ACC112 (cell line): ENCODE measurements around the gene PLCL1.

Source experiments
- H2AFZ ChIP-seq: fragments of 200-600 bp; sonication (generic); one replicate; pipeline ENCODE4 v1.6.0; 2017; ENCODE audit warnings: antibody characterized with exemption, low read length; ENCODE audit not compliant: unreplicated experiment
- H3K27ac ChIP-seq: fragments of 200-600 bp; sonication (generic); 2 replicates; pipeline ENCODE4 v1.5.1; 2014; ENCODE audit warnings: low read depth, mild to moderate bottlenecking, antibody characterized with exemption, low read length, moderate library complexity
- H3K27me3 ChIP-seq: fragments of 200-600 bp; sonication (generic); 2 replicates; pipeline ENCODE4 v1.6.1; 2014; ENCODE audit warnings: mild to moderate bottlenecking, antibody characterized with exemption, low read length, moderate library complexity, mixed read lengths; ENCODE audit not compliant: insufficient read depth
- H3K36me3 ChIP-seq: fragments of 200-600 bp; sonication (generic); 2 replicates; pipeline ENCODE4 v1.6.1; 2016; ENCODE audit warnings: mild to moderate bottlenecking, antibody characterized with exemption, low read length, moderate library complexity, mixed read lengths; ENCODE audit not compliant: insufficient read depth
- H3K4me1 ChIP-seq: fragments of 200-600 bp; sonication (generic); one replicate; pipeline ENCODE4 v1.6.1; 2016; ENCODE audit warnings: low read length, mixed read lengths; ENCODE audit not compliant: insufficient read depth, unreplicated experiment, control insufficient read depth
- H3K4me3 ChIP-seq: fragments of 200-600 bp; sonication (generic); 2 replicates; pipeline ENCODE4 v1.5.1; 2014; ENCODE audit warnings: mild to moderate bottlenecking, low read depth, low read length
- H3K79me2 ChIP-seq: fragments of 200-600 bp; sonication (generic); one replicate; pipeline ENCODE4 v1.6.0; 2016; ENCODE audit warnings: low read length; ENCODE audit not compliant: control insufficient read depth, unreplicated experiment, insufficient read depth

PLCL1 gene

DNA sequence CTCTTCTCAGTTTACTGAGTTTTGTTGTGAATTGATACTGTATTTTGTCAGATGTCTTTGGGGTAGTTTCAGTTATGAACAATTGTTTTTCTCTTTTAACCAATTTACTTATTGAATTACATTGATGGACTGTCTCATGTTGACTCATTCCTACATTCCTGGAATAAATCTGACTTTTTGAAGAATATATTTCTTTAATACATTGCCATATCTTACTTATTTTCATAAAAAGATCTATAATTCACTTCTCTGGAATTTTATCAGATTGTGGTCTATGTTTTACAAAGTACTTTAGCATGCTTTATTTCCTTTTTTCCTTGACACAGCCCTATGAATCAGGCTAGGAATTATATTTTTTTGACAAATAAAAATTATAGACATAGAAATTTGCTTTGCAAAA is 268.3 kb downstream of the PLCL1 start:
- no peaks in the 10 kb centered on the region for H3K4me1 ChIP-seq
- no peak overlapping the region for H2AFZ ChIP-seq
- H3K27me3 ChIP-seq = no peaks in the 10 kb centered on the region
- no peaks in the 10 kb centered on the region for H3K36me3 ChIP-seq
- no peaks in the 10 kb centered on the region for H3K79me2 ChIP-seq
- H3K4me3 ChIP-seq = no peak overlapping the region
- H3K27ac ChIP-seq = no peak overlapping the region

DNA sequence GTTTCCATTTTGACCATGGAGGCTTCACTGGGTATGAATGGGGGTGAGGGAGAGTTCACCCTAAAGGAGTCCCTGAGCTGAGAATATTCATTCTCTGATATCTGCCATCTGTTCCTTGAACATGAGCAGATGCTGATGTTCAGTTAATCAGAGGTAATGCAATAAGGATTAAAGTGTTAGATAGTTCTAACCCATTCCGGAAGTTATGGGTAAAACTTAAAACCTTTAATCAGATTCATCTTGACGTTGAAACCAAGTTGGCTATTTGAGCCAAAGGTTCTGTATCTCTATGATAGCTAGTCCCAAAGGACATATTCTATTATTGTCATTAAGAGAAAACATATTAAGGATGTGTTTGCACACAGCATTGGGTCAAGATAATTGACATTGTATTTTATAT is 268.9 kb downstream of the PLCL1 start:
- Histone ChIP-seq H3K79me2 (no peaks in the 10 kb centered on the region), H3K36me3 (no peaks in the 10 kb centered on the region), H3K4me1 (no peaks in the 10 kb centered on the region), H3K27ac (no peak overlapping the region), H3K27me3 (no peaks in the 10 kb centered on the region), H2AFZ (no peak overlapping the region), H3K4me3 (no peak overlapping the region)

DNA sequence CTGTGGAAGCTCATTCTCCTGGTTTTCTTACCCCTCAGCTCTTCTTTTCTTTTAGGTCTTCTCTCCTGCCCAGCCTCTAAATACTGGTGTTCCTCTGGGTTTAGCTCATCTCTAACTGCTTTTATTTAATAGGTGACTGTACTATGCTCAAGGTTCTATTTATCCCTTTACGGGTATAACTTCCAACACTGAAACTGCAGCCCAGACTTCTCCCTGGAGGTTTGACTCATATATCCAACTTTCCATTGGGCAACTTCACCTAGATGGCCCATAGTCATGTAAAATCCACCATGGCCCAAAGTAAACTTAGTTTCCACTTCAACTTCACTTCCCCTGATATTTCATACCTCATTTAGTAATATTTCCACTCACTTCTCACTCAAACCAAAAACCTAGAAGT is 273.1 kb downstream of the PLCL1 start:
- H3K4me1 ChIP-seq = no peaks in the 10 kb centered on the region
- no peak overlapping the region for H3K4me3 ChIP-seq
- H3K79me2 ChIP-seq = no peaks in the 10 kb centered on the region
- no peak overlapping the region for H3K27ac ChIP-seq
- no peak overlapping the region for H2AFZ ChIP-seq
- H3K27me3 ChIP-seq = no peaks in the 10 kb centered on the region
- no peaks in the 10 kb centered on the region for H3K36me3 ChIP-seq

DNA sequence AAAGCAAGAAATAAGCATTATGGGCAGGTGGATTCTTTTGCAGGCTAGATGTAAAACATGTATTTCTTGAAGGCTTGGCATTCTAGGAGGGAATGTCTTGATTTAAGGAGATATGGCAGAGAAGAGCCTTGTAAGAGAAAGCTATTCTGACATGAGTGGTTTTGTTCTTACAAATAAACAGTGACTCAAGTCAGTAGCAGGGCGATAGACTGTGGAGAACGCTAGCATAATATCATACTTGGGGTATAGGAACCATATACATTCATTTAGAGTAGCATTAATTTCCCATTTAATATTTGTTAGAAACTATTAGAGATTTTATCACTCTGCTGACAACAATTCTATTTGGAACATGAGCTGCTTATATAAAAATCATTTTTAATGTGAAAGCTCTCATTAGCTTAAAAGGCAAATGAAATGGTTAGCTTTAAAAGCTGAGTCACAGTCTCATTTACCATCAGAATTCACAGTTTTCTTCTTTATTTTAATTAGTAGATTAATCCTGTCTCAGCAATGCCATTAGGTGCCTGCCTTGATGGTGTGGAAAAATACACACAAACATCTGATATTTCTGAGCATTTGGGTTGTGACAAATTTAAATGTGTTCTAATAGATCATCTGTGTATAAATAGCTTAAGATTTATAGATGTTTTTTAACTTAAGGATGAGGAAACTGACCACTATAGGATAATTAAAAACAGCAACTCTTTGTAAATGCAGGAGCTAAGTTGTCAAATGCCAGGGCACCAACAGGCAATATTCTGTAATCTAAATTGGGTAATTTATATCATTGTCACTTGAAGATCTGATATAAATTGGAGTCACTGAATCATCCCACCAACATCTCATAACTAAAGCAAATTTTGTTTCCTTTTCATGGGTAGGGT is 276.7 kb downstream of the PLCL1 start:
- Histone ChIP-seq H3K27ac (no peak overlapping the region), H3K4me1 (no peaks in the 10 kb centered on the region), H2AFZ (no peak overlapping the region), H3K36me3 (no peaks in the 10 kb centered on the region), H3K4me3 (no peak overlapping the region), H3K27me3 (no peaks in the 10 kb centered on the region), H3K79me2 (no peaks in the 10 kb centered on the region)

DNA sequence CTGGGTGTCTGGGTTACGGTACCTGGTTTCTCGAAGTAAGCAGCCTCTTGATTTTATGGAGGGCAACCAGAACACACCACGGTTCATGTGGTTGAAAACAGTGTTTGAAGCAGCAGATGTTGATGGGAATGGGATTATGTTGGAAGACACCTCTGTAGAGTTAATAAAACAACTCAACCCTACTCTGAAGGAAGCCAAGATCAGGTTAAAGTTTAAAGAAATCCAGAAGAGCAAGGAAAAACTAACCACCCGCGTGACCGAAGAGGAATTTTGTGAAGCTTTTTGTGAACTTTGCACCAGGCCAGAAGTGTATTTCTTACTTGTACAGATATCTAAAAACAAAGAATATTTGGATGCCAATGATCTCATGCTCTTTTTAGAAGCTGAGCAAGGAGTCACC is 279.8 kb downstream of the PLCL1 start:
- Histone ChIP-seq H3K27me3 (no peaks in the 10 kb centered on the region), H2AFZ (no peak overlapping the region), H3K27ac (no peak overlapping the region), H3K4me1 (no peaks in the 10 kb centered on the region), H3K4me3 (no peak overlapping the region), H3K36me3 (no peaks in the 10 kb centered on the region), H3K79me2 (no peaks in the 10 kb centered on the region)

DNA sequence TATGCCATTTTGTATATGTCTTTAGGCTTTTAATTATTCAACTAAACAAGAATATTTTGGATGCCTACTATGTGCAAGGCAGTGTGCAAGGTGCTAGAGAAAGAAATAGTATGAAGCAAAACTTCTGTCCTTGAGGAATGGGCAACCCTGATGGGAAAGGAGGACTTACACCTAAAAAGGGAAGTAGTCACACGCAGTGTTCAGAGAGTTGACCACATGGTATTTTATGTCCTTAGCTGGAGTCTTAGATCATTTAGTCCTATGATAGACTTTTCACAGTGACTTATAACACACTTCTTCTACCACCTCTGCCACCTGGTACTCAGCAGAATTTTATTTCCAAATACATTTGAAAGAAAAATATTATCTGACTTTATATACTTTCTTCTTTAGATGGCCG is 291.6 kb downstream of the PLCL1 start:
- Histone ChIP-seq H3K27me3 (no peaks in the 10 kb centered on the region), H3K4me1 (peaks cover 8% of the 10 kb centered on the region), H3K36me3 (no peaks in the 10 kb centered on the region), H3K79me2 (no peaks in the 10 kb centered on the region), H3K27ac (no peak overlapping the region), H3K4me3 (no peak overlapping the region), H2AFZ (no peak overlapping the region)

DNA sequence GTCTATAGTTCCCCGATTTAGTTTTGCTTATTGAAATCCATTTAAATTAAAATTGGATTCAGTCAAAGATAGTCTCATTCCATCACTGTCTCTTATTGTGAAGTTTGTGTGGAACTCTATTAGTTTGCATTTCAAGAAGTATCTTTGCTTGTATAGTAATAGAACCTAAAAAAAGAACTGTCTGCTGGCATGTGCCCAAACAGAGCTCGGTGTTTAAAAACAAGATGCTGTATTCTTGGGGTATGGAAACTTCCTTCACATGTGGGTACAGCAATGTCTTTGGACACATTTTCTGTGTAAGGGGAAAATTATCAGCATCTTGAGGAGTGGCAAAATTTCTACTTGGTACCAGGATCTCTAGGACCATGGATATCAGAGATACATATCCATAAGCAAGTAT is 292.6 kb downstream of the PLCL1 start:
- Histone ChIP-seq H3K27ac (no peak overlapping the region), H2AFZ (no peak overlapping the region), H3K4me1 (peaks cover 8% of the 10 kb centered on the region), H3K27me3 (no peaks in the 10 kb centered on the region), H3K79me2 (no peaks in the 10 kb centered on the region), H3K36me3 (no peaks in the 10 kb centered on the region), H3K4me3 (no peak overlapping the region)

DNA sequence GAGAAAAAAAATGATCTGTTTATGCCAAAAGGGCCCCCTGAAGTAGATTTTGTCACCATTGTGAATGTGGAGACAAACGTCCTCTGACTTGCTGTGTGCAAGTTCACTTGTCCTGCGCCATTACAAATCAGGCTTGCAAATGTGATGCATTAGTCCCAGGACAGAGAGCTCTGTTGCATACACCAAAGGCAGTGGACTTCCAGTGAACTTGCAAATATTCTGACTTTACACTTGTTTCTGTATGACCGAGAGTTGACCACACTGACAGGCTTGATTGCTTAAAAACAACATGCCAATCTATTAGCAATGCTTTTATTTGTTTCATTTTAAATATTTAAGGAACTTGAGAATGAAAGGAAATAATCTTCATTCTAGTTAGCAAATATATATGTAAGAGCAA is 293.2 kb downstream of the PLCL1 start:
- H3K4me1 ChIP-seq = peaks cover 8% of the 10 kb centered on the region
- no peak overlapping the region for H3K27ac ChIP-seq
- no peaks in the 10 kb centered on the region for H3K79me2 ChIP-seq
- H3K36me3 ChIP-seq = no peaks in the 10 kb centered on the region
- H3K27me3 ChIP-seq = no peaks in the 10 kb centered on the region
- no peak overlapping the region for H2AFZ ChIP-seq
- no peak overlapping the region for H3K4me3 ChIP-seq

DNA sequence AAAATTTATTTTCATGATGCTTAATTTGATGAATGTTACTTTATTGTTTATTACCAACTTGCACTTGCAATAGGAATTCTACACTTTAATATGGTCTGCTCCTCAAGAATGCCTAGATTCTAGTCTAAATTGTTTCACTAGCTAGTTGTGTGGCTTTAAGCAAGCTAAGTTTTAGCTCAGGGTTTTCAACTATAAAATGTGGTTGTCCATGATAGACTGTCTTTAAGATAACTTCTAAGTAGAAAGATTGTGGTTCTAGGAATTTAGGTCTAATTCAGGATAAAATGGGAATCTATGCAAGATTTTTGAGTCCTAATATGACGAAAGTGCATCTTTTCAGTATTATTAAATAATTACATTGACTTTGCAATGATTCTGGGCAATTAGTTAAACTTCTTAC is 294.0 kb downstream of the PLCL1 start:
- Histone ChIP-seq H3K79me2 (no peaks in the 10 kb centered on the region), H3K27ac (no peak overlapping the region), H3K36me3 (no peaks in the 10 kb centered on the region), H2AFZ (no peak overlapping the region), H3K4me3 (no peak overlapping the region), H3K27me3 (no peaks in the 10 kb centered on the region), H3K4me1 (peaks cover 8% of the 10 kb centered on the region)

DNA sequence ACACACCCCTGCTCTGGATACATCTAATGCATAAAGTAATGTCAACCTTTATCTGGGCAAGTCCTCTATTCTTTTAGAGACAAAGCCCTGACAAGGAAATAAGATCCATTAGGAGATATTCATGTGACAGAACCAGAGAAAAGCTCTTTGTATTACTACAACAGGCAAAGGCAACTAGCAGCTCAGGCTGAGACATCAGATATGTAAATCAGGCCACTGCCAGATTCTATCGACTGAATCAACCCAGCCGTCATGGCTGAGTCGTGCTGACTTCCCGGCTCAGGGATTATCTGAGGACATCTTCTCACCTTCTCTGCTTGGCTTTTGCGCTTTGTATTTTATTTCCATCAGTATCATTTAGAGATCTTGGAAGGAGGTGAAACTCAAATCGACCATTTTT is 294.5 kb downstream of the PLCL1 start:
- H3K27me3 ChIP-seq = no peaks in the 10 kb centered on the region
- no peaks in the 10 kb centered on the region for H3K36me3 ChIP-seq
- no peak overlapping the region for H3K27ac ChIP-seq
- peaks cover 8% of the 10 kb centered on the region for H3K4me1 ChIP-seq
- no peaks in the 10 kb centered on the region for H3K79me2 ChIP-seq
- H3K4me3 ChIP-seq = no peak overlapping the region
- no peak overlapping the region for H2AFZ ChIP-seq

DNA sequence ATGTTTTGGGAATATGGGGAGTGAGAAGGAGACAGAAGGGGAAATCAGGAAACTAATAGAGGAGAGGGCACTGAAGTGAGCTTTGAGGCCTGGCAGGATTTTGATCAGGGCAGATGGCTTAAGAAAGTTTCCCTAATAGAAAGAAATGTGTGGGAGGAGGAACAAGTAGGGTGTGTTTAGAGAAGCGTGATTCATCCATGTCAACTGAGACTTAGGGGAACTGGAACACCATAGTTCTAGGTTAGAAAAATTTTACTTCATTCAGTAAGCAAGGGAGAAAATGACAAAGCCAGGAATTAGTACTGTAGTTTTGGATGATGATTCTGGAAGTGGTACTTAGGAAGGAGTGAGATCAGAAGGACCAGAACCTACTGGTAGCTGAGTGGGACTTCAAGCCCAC is 296.0 kb downstream of the PLCL1 start:
- Histone ChIP-seq H3K4me3 (no peak overlapping the region), H3K4me1 (peaks cover 8% of the 10 kb centered on the region), H3K79me2 (no peaks in the 10 kb centered on the region), H3K27ac (peak overlapping the region; percentile 36), H3K27me3 (no peaks in the 10 kb centered on the region), H2AFZ (peak overlapping the region; percentile 23), H3K36me3 (no peaks in the 10 kb centered on the region)
